HCT116 (cell line): ENCODE results near the gene THRB.

Experiments
- ATF3 ChIP-seq: IDR thresholded peaks from 2 replicates; pipeline ENCODE4 v1.6.1; 2012
- CEBPB ChIP-seq: IDR thresholded peaks from 2 replicates; pipeline ENCODE4 v1.6.1; 2012; ENCODE audit warnings: low read depth
- EGR1 ChIP-seq: IDR thresholded peaks from 2 replicates; pipeline ENCODE4 v1.6.1; 2012; ENCODE audit warnings: low read depth
- EZH2 ChIP-seq: fragments of 200-600 bp; sonication (generic); IDR thresholded peaks from 2 replicates; pipeline ENCODE4 v1.6.1; 2017; ENCODE audit warnings: antibody characterized with exemption, mixed run types
- EZH2phosphoT487 ChIP-seq: fragments of 200-600 bp; IDR thresholded peaks from 2 replicates; pipeline ENCODE4 v1.6.1; 2018; ENCODE audit warnings: antibody characterized with exemption, borderline replicate concordance
- POLR2A ChIP-seq: IDR thresholded peaks from 2 replicates; pipeline ENCODE4 v1.7.0; 2011; ENCODE audit warnings: borderline replicate concordance; ENCODE audit not compliant: insufficient read depth, insufficient read length; ENCODE audit errors: extremely low read depth
- POLR2AphosphoS5 ChIP-seq: IDR thresholded peaks from 2 replicates; pipeline ENCODE4 v1.6.1; 2011; ENCODE audit warnings: mild to moderate bottlenecking, low read depth, low read length, moderate library complexity
- SP1 ChIP-seq: IDR thresholded peaks from 2 replicates; pipeline ENCODE4 v1.6.1; 2012; ENCODE audit warnings: low read depth
- TCF7L2 ChIP-seq: IDR thresholded peaks from 2 replicates; pipeline ENCODE4 v1.7.0; 2011; ENCODE audit warnings: borderline replicate concordance, inconsistent platforms; ENCODE audit not compliant: insufficient read depth, insufficient read length; ENCODE audit errors: extremely low read depth
- ZNF274 ChIP-seq: fragments of 200-500 bp; sonication (Bioruptor generic); IDR thresholded peaks from 2 replicates; pipeline ENCODE4 v1.6.1; 2014; ENCODE audit warnings: mild to moderate bottlenecking, low read depth, low read length, inconsistent platforms
- TF ChIP-seq, protein P1 (sequence below), 3 experiments: fragments of 200-600 bp in 1 of 3; sonication (generic) in 1 of 3; IDR thresholded peaks in 2 of 3; conservative IDR thresholded peaks in 1 of 3; 2 replicates each; pipeline ENCODE4 v1.5.1; 2012 to 2017; ENCODE audit warnings: low read depth in 2 of 3, low read length in 2 of 3, antibody characterized with exemption in 1 of 3, borderline replicate concordance in 1 of 3, control low read depth in 1 of 3, mild to moderate bottlenecking in 1 of 3, mixed read lengths in 1 of 3, mixed run types in 1 of 3, moderate library complexity in 1 of 3; ENCODE audit not compliant: insufficient read depth in 1 of 3
- TF ChIP-seq, protein P2 (sequence below): IDR thresholded peaks from 2 replicates; pipeline ENCODE4 v1.6.1; 2012; ENCODE audit warnings: low read depth
- TF ChIP-seq, protein P3 (sequence below): IDR thresholded peaks from 2 replicates; pipeline ENCODE4 v1.6.1; 2012

DNA sequence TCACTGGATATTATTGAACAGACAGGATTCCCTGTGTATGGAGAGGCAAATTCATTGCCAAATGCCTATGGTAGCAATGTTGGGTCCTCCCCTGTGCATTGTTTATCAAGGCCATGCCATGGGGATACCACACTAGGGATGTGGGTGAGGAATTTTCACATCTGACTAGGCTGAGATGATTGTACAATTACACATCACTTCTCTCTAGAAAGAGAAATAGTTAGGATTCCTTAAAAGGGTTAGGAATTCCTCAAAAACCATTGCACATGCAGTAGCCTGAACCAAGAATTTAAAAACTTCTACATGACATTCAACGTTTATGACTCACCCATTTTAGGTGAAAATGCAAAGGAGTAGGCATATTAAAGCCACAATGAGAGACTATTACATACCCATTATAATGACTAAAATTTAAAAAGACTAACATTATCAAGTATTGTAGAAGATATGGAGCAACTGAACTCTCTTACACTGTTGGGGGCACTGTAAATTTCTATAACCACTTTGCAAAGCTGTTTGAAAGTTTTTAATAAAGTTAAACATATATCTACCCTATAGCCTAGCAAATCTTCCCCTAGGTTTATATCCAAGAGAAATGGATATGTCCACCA, 175.9 kb downstream of the THRB start:
- TF ChIP-seq, protein P1, sequence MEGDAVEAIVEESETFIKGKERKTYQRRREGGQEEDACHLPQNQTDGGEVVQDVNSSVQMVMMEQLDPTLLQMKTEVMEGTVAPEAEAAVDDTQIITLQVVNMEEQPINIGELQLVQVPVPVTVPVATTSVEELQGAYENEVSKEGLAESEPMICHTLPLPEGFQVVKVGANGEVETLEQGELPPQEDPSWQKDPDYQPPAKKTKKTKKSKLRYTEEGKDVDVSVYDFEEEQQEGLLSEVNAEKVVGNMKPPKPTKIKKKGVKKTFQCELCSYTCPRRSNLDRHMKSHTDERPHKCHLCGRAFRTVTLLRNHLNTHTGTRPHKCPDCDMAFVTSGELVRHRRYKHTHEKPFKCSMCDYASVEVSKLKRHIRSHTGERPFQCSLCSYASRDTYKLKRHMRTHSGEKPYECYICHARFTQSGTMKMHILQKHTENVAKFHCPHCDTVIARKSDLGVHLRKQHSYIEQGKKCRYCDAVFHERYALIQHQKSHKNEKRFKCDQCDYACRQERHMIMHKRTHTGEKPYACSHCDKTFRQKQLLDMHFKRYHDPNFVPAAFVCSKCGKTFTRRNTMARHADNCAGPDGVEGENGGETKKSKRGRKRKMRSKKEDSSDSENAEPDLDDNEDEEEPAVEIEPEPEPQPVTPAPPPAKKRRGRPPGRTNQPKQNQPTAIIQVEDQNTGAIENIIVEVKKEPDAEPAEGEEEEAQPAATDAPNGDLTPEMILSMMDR (IDR thresholded peaks at IDR 0.05 in 2 of 3, conservative IDR thresholded peaks at IDR 0.05 in 1 of 3; ENCODE audit: borderline replicate concordance in 1 of 3, insufficient read depth in 1 of 3, low read depth in 2 of 3, low read length in 2 of 3) = no peak
- TF ChIP-seq POLR2A (no peak), TCF7L2 (no peak), EZH2 (no peak), ZNF274 (no peak), CEBPB (no peak), SP1 (no peak), EGR1 (no peak), POLR2AphosphoS5 (no peak), EZH2phosphoT487 (no peak), ATF3 (no peak)
- TF ChIP-seq, protein P2, sequence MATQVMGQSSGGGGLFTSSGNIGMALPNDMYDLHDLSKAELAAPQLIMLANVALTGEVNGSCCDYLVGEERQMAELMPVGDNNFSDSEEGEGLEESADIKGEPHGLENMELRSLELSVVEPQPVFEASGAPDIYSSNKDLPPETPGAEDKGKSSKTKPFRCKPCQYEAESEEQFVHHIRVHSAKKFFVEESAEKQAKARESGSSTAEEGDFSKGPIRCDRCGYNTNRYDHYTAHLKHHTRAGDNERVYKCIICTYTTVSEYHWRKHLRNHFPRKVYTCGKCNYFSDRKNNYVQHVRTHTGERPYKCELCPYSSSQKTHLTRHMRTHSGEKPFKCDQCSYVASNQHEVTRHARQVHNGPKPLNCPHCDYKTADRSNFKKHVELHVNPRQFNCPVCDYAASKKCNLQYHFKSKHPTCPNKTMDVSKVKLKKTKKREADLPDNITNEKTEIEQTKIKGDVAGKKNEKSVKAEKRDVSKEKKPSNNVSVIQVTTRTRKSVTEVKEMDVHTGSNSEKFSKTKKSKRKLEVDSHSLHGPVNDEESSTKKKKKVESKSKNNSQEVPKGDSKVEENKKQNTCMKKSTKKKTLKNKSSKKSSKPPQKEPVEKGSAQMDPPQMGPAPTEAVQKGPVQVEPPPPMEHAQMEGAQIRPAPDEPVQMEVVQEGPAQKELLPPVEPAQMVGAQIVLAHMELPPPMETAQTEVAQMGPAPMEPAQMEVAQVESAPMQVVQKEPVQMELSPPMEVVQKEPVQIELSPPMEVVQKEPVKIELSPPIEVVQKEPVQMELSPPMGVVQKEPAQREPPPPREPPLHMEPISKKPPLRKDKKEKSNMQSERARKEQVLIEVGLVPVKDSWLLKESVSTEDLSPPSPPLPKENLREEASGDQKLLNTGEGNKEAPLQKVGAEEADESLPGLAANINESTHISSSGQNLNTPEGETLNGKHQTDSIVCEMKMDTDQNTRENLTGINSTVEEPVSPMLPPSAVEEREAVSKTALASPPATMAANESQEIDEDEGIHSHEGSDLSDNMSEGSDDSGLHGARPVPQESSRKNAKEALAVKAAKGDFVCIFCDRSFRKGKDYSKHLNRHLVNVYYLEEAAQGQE = no peak
- TF ChIP-seq, protein P3, sequence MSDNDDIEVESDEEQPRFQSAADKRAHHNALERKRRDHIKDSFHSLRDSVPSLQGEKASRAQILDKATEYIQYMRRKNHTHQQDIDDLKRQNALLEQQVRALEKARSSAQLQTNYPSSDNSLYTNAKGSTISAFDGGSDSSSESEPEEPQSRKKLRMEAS = no peak
